Neural crest cell (in vitro differentiated cells): ENCODE data around the gene PYM1. TPM values are rescaled to one million over a fixed set of nuclear protein-coding genes. Genes with fewer than 3 reads are reported as not detected.

Source experiments
- DNase-seq: peaks from one replicate; pipeline ENCODE4 v3.0.0; 2021; ENCODE audit warnings: low read depth, mixed read lengths, low spot score
- H3K27ac Mint-ChIP-seq: one replicate; pipeline ENCODE4 v1.8.0; 2021; ENCODE audit warnings: mild to moderate bottlenecking, mixed read lengths; ENCODE audit not compliant: unreplicated experiment
- H3K27me3 Mint-ChIP-seq: 2 replicates; pipeline ENCODE4 v1.8.0; 2021; ENCODE audit warnings: low read depth, mild to moderate bottlenecking, mixed read lengths
- H3K36me3 Mint-ChIP-seq: 2 replicates; pipeline ENCODE4 v1.8.0; 2021; ENCODE audit warnings: low read depth, mild to moderate bottlenecking, mixed read lengths
- H3K4me1 Mint-ChIP-seq: 2 replicates; pipeline ENCODE4 v1.8.0; 2021; ENCODE audit warnings: mixed read lengths
- H3K4me3 Mint-ChIP-seq: one replicate; pipeline ENCODE4 v1.8.0; 2021; ENCODE audit warnings: mild to moderate bottlenecking, mixed read lengths
- H3K9me3 Mint-ChIP-seq: 2 replicates; pipeline ENCODE4 v1.8.0; 2021; ENCODE audit warnings: mixed read lengths
- CTCF ChIP-seq: fragments of 200-600 bp; sonication (generic); conservative IDR thresholded peaks from 2 replicates; pipeline ENCODE4 v1.5.0; 2021; ENCODE audit warnings: antibody characterized with exemption, mild to moderate bottlenecking
- total RNA-seq: library from RNA; stranded (reverse); gene quantifications from 2 replicates; pipeline ENCODE4 v1.2.1, GENCODE V29; 2021

Gene PYM1
- total RNA-seq, 1 donor from 2014 or later, result 56.8 TPM

DNA sequence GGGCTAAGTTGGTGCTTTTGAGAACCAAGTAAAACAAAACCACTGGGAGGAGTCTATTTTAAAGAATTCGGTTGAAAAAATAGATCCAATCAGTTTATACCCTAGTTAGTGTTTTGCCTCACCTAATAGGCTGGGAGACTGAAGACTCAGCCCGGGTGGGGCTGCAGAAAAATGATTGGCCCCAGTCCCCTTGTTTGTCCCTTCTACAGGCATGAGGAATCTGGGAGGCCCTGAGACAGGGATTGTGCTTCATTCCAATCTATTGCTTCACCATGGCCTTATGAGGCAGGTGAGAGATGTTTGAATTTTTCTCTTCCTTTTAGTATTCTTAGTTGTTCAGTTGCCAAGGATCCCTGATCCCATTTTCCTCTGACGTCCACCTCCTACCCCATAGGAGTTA, 44.3 kb upstream of the PYM1 start:
- no peak for TF ChIP-seq CTCF
- no peaks in the 10 kb centered on the region for H3K9me3 Mint-ChIP-seq
- no peak overlapping the region for H3K27ac Mint-ChIP-seq
- no peak overlapping the region for H3K4me3 Mint-ChIP-seq
- no peak for DNase-seq
- peaks cover 44% of the 10 kb centered on the region for H3K4me1 Mint-ChIP-seq
- H3K36me3 Mint-ChIP-seq, result peaks cover 14% of the 10 kb centered on the region
- H3K27me3 Mint-ChIP-seq, result no peaks in the 10 kb centered on the region

DNA sequence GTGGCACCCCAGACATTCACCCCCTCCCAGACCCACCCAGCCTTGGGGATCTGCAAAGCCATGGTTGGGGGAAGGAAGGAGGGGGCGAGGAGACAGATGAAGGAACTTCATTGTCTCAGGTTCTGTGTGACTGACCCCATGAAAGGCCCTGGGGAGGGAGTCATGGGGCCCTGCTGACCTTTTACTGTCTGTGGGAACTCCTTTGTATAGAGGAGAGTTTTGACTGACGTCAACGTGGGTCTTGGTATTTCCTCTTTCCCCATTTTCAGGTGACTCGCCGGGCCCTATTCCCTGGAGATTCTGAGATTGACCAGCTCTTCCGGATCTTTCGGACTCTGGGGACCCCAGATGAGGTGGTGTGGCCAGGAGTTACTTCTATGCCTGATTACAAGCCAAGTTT, 43.1 kb upstream of the PYM1 start:
- Mint-ChIP-seq H3K9me3 (no peaks in the 10 kb centered on the region), H3K4me3 (peak overlapping the region; percentile 77), H3K4me1 (peaks cover 48% of the 10 kb centered on the region), H3K27me3 (no peaks in the 10 kb centered on the region), H3K27ac (peak overlapping the region; percentile 85), H3K36me3 (peaks cover 14% of the 10 kb centered on the region)
- TF ChIP-seq CTCF, result no peak
- DNase-seq, result no peak

DNA sequence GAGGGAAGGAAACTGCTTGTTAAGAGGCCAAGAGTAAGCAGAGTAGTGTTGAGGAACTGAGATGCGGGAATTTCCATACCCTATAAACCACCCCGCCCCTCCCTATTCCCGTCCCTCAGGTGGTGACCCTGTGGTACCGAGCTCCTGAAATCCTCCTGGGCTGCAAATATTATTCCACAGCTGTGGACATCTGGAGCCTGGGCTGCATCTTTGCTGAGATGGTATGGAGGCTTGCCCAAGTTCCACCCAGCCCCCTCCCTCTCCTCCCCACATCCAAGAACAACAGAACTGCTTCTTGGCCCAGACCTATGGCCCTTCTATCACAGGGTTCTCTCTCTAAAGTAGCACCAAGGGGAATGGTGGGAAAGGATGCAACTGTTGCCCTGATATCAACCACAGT, 41.7 kb upstream of the PYM1 start:
- Mint-ChIP-seq H3K4me3 (peak overlapping the region; percentile 47), H3K27me3 (no peaks in the 10 kb centered on the region), H3K27ac (no peak overlapping the region), H3K4me1 (peaks cover 56% of the 10 kb centered on the region), H3K9me3 (no peaks in the 10 kb centered on the region), H3K36me3 (peaks cover 11% of the 10 kb centered on the region)
- no peak for DNase-seq
- no peak for TF ChIP-seq CTCF

GRCh38 chr12:55966408-55967281, 39.0 kb upstream of the PYM1 start, which contains the start of gene CDK2:
Gene CDK2, plus strand, starts transcription at chr12:55966830. Its CDS starts 179 bp downstream, at chr12:55967009.
- Mint-ChIP-seq H3K36me3 (peaks cover 11% of the 10 kb centered on the region), H3K27me3 (no peaks in the 10 kb centered on the region), H3K4me1 (peaks cover 54% of the 10 kb centered on the region), H3K4me3 (peak within 1 kb of the TSS; percentile 95), H3K9me3 (no peaks in the 10 kb centered on the region), H3K27ac (peak within 1 kb of the TSS; percentile 70)
- DNase-seq, result peak; percentile 91
- no peak for TF ChIP-seq CTCF

GRCh38 chr12:55965941-55966407, 38.3 kb upstream of the PYM1 start, which contains the start of gene PMEL:
Gene PMEL, minus strand, starts transcription at chr12:55966042. Its CDS starts 31 bp downstream, at chr12:55966011.
- Mint-ChIP-seq H3K27ac (peak within 1 kb of the TSS; percentile 70), H3K27me3 (no peaks in the 10 kb centered on the region), H3K36me3 (peaks cover 8% of the 10 kb centered on the region), H3K4me1 (peaks cover 47% of the 10 kb centered on the region), H3K9me3 (no peaks in the 10 kb centered on the region), H3K4me3 (peak within 1 kb of the TSS; percentile 95)
- TF ChIP-seq CTCF, result no peak
- no peak for DNase-seq
